Nephron progenitor cell (in vitro differentiated cells): ENCODE data around the gene DUSP5.
A peak's percentile ranks its signal among the peaks of the same experiment; 100 is the strongest.

Source experiments
- DNase-seq: peaks from one replicate; pipeline ENCODE4 v3.0.0; 2021
- H3K27ac Mint-ChIP-seq: 2 replicates; pipeline ENCODE4 v1.8.0; 2021; ENCODE audit warnings: mild to moderate bottlenecking, moderate library complexity, mixed read lengths
- H3K27me3 Mint-ChIP-seq: 2 replicates; pipeline ENCODE4 v1.8.0; 2021; ENCODE audit warnings: mild to moderate bottlenecking, low read depth, mixed read lengths; ENCODE audit not compliant: poor library complexity
- H3K36me3 Mint-ChIP-seq: 2 replicates; pipeline ENCODE4 v1.8.0; 2021; ENCODE audit warnings: low read depth, mixed read lengths
- H3K4me1 Mint-ChIP-seq: 2 replicates; pipeline ENCODE4 v1.8.0; 2021; ENCODE audit warnings: mixed read lengths
- H3K4me3 Mint-ChIP-seq: 2 replicates; pipeline ENCODE4 v1.8.0; 2021; ENCODE audit warnings: mild to moderate bottlenecking, moderate library complexity, mixed read lengths
- H3K9me3 Mint-ChIP-seq: 2 replicates; pipeline ENCODE4 v1.8.0; 2021; ENCODE audit warnings: mild to moderate bottlenecking, moderate library complexity, mixed read lengths
- CTCF ChIP-seq: fragments of 200-600 bp; sonication (generic); IDR thresholded peaks from 2 replicates; pipeline ENCODE4 v1.5.0; 2021; ENCODE audit warnings: antibody characterized with exemption

DUSP5 gene

GRCh38 chr10:110497438-110498086 lies at the start of gene DUSP5:
DUSP5 (plus strand) TSS chr10:110497907; CDS start chr10:110498122, 215 bp downstream.
- Mint-ChIP-seq H3K4me1 (peaks cover 69% of the 10 kb centered on the region), H3K36me3 (peaks cover 5% of the 10 kb centered on the region), H3K27ac (no peak within 1 kb of the TSS), H3K4me3 (peak within 1 kb of the TSS; percentile 95), H3K9me3 (no peaks in the 10 kb centered on the region), H3K27me3 (peaks cover 27% of the 10 kb centered on the region)
- TF ChIP-seq CTCF: no peak
- DNase-seq: peak; percentile 94

- Mint-ChIP-seq H3K4me3 (no peak overlapping the region), H3K36me3 (no peaks in the 10 kb centered on the region), H3K4me1 (peaks cover 11% of the 10 kb centered on the region), H3K27ac (no peak overlapping the region), H3K9me3 (peaks cover 7% of the 10 kb centered on the region), H3K27me3 (peaks cover 10% of the 10 kb centered on the region)
- TF ChIP-seq CTCF: no peak
- DNase-seq: no peak
Observed at GRCh38 chr10:110448682-110449418, 48.9 kb upstream of the DUSP5 start.

- DNase-seq: no peak
- peaks cover 52% of the 10 kb centered on the region for H3K4me1 Mint-ChIP-seq
- no peaks in the 10 kb centered on the region for H3K36me3 Mint-ChIP-seq
- peaks cover 15% of the 10 kb centered on the region for H3K27me3 Mint-ChIP-seq
- H3K9me3 Mint-ChIP-seq: no peaks in the 10 kb centered on the region
- H3K27ac Mint-ChIP-seq: no peak overlapping the region
- H3K4me3 Mint-ChIP-seq: no peak overlapping the region
- TF ChIP-seq CTCF: no peak
Observed at GRCh38 chr10:110455446-110455845, 42.3 kb upstream of the DUSP5 start.

- no peaks in the 10 kb centered on the region for H3K9me3 Mint-ChIP-seq
- no peak for DNase-seq
- H3K4me1 Mint-ChIP-seq: peaks cover 58% of the 10 kb centered on the region
- H3K36me3 Mint-ChIP-seq: no peaks in the 10 kb centered on the region
- no peak for TF ChIP-seq CTCF
- peaks cover 11% of the 10 kb centered on the region for H3K27me3 Mint-ChIP-seq
- H3K4me3 Mint-ChIP-seq: no peak overlapping the region
- no peak overlapping the region for H3K27ac Mint-ChIP-seq
Observed at GRCh38 chr10:110456046-110456445, 41.7 kb upstream of the DUSP5 start.

- H3K9me3 Mint-ChIP-seq: no peaks in the 10 kb centered on the region
- peaks cover 63% of the 10 kb centered on the region for H3K4me1 Mint-ChIP-seq
- no peaks in the 10 kb centered on the region for H3K36me3 Mint-ChIP-seq
- no peak for TF ChIP-seq CTCF
- H3K4me3 Mint-ChIP-seq: no peak overlapping the region
- no peak overlapping the region for H3K27ac Mint-ChIP-seq
- H3K27me3 Mint-ChIP-seq: peaks cover 9% of the 10 kb centered on the region
- DNase-seq: no peak
Observed at GRCh38 chr10:110456523-110457091, 41.1 kb upstream of the DUSP5 start.
